Keratinocyte (primary cell): ENCODE measurements around the gene RAD23A. TPM values are rescaled to one million over a fixed set of nuclear protein-coding genes. Genes with fewer than 3 reads are reported as not detected.
A peak's percentile ranks its signal among the peaks of the same experiment; 100 is the strongest.

Experiments used
- DNase-seq: peaks from one replicate; pipeline ENCODE4 v3.0.0-alpha.2; 2011; ENCODE audit warnings: low read depth, missing footprints, low spot score
- FAIRE-seq: peaks from 2 replicates; lab custom pipeline; 2011; peaks lifted over from hg19 to GRCh38; lab: Jason Lieb, UNC
- H2AFZ ChIP-seq: 2 replicates; pipeline ENCODE4 v1.6.0; 2012; ENCODE audit warnings: low read length, control low read depth, inconsistent platforms; ENCODE audit not compliant: control insufficient read depth
- H3K27ac ChIP-seq: 2 replicates; pipeline ENCODE4 v1.5.1; 2011; ENCODE audit warnings: low read length; ENCODE audit not compliant: control insufficient read depth, insufficient read depth
- H3K27me3 ChIP-seq: 3 replicates; pipeline ENCODE4 v1.6.0; 2011; ENCODE audit warnings: low read length; ENCODE audit not compliant: control insufficient read depth, insufficient read depth; ENCODE audit errors: extremely low read depth
- H3K36me3 ChIP-seq, 2 experiments: 2 replicates in 1 of 2; 3 replicates in 1 of 2; pipeline ENCODE4 v1.5.1; 2011; ENCODE audit warnings: low read length in 2 of 2, mild to moderate bottlenecking in 1 of 2; ENCODE audit not compliant: control insufficient read depth in 2 of 2, insufficient read depth in 2 of 2; ENCODE audit errors: extremely low read depth in 1 of 2
- H3K4me1 ChIP-seq: 3 replicates; pipeline ENCODE4 v1.5.1; 2011; ENCODE audit warnings: low read length; ENCODE audit not compliant: control insufficient read depth, insufficient read depth; ENCODE audit errors: extremely low read depth
- H3K4me2 ChIP-seq: 3 replicates; pipeline ENCODE4 v1.6.0; 2011; ENCODE audit warnings: low read depth, low read length; ENCODE audit not compliant: control insufficient read depth, insufficient read depth; ENCODE audit errors: extremely low read depth
- H3K4me3 ChIP-seq, 3 experiments: fragments of 200-600 bp in 1 of 3; sonication (generic) in 1 of 3; 2 replicates in 2 of 3; 3 replicates in 1 of 3; pipeline ENCODE4 v1.5.1; 2011 to 2016; ENCODE audit warnings: low read length in 3 of 3, mild to moderate bottlenecking in 3 of 3, control low read depth in 2 of 3, inconsistent platforms in 1 of 3, low read depth in 1 of 3, mixed read lengths in 1 of 3, mixed run types in 1 of 3, moderate library complexity in 1 of 3; ENCODE audit not compliant: control insufficient read depth in 2 of 3, insufficient read depth in 2 of 3; ENCODE audit errors: extremely low read depth in 1 of 3
- H3K79me2 ChIP-seq: 2 replicates; pipeline ENCODE4 v1.6.0; 2012; ENCODE audit warnings: low read length; ENCODE audit not compliant: control insufficient read depth, insufficient read depth
- H3K9ac ChIP-seq: 3 replicates; pipeline ENCODE4 v1.6.0; 2011; ENCODE audit warnings: low read length; ENCODE audit not compliant: control insufficient read depth, insufficient read depth; ENCODE audit errors: extremely low read depth
- H3K9me1 ChIP-seq: 3 replicates; pipeline ENCODE4 v1.6.0; 2011; ENCODE audit warnings: low read length; ENCODE audit not compliant: control insufficient read depth, insufficient read depth; ENCODE audit errors: extremely low read depth
- H3K9me3 ChIP-seq: 2 replicates; pipeline ENCODE4 v1.5.1; 2012; ENCODE audit warnings: low read depth, low read length; ENCODE audit not compliant: control insufficient read depth
- H4K20me1 ChIP-seq: 3 replicates; pipeline ENCODE4 v1.6.0; 2011; ENCODE audit warnings: low read length; ENCODE audit not compliant: control insufficient read depth, insufficient read depth; ENCODE audit errors: extremely low read depth
- CTCF ChIP-seq, 3 experiments: IDR thresholded peaks in 1 of 3; conservative IDR thresholded peaks in 1 of 3; optimal IDR thresholded peaks in 1 of 3; 2 replicates in 2 of 3; 3 replicates in 1 of 3; pipeline versions ENCODE3 to v1.5.1; 2011; ENCODE audit warnings: low read length in 3 of 3, mild to moderate bottlenecking in 3 of 3, moderate library complexity in 2 of 3, control low read depth in 1 of 3, inconsistent platforms in 1 of 3; ENCODE audit not compliant: insufficient read depth in 2 of 3; ENCODE audit errors: extremely low read depth in 1 of 3
- EZH2 ChIP-seq: IDR thresholded peaks from one replicate; pipeline ENCODE4 v1.6.1; 2012; ENCODE audit warnings: inconsistent platforms, mild to moderate bottlenecking, low read length, moderate library complexity
- dilution Hi-C: fragments of 300-500 bp; cut with MboI; formaldehyde crosslinking; loops from one replicate; pipeline ENCODE4 v1.7.0; 2020; ENCODE audit warnings: low sequenced_read_pairs; ENCODE audit not compliant: extremely low pct_ligation_motif_present
- polyA plus RNA-seq, 5 experiments: library from polyadenylated mRNA; depleted of rRNA in 3 of 5; stranded (reverse) in 3 of 5; stranded (forward) in 1 of 5; unstranded in 1 of 5; fragments of >200 nt; gene quantifications; 1 replicate in 1 of 5; 2 replicates in 3 of 5; 3 replicates in 1 of 5; pipeline versions ENCODE4 v1.2.1 to v1.2.3, GENCODE V29; 2011 to 2012; ENCODE audit warnings: missing spikeins in 2 of 5, low read depth in 1 of 5, low replicate concordance in 1 of 5

Gene RAD23A
- polyA plus RNA-seq, 1 donor (not counting 4 experiments of a cell fraction or from before 2014, with no cell fraction given): 23.7 TPM

DNA sequence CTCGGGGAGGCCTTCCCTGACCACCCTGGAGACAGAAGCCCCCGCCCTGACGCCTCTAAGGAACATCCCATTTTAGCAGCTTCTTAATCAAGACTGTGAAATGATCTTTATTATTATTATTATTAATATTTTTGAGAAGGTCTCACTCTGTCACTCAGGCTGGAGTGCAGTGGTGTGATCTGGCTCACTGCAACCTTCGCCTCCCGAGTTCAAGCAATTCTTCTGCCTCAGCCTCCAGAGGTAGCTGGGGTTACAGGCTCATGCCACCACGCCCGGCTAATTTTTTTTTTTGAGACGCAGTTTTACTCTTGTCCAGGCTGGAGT, 20.1 kb downstream of the RAD23A start:
- Histone ChIP-seq H3K79me2 (no peaks in the 10 kb centered on the region), H3K9me1 (no peaks in the 10 kb centered on the region), H3K27me3 (no peaks in the 10 kb centered on the region), H2AFZ (peak overlapping the region; percentile 100), H3K9ac (peak overlapping the region; percentile 76), H4K20me1 (no peaks in the 10 kb centered on the region), H3K4me1 (peaks cover 4% of the 10 kb centered on the region), H3K4me2 (peak overlapping the region; percentile 99), H3K36me3 (no peaks in the 10 kb centered on the region), H3K4me3 (peak overlapping the region in 1 of 3 experiments; percentile 42), H3K27ac (peak overlapping the region; percentile 67), H3K9me3 (no peaks in the 10 kb centered on the region)
- no peak for DNase-seq
- TF ChIP-seq EZH2: no peak
- no peak for TF ChIP-seq CTCF (optimal IDR thresholded peaks at IDR 0.05 in 1 of 3, IDR thresholded peaks at IDR 0.05 in 1 of 3, conservative IDR thresholded peaks at IDR 0.05 in 1 of 3; ENCODE audit: extremely low read depth in 1 of 3, insufficient read depth in 2 of 3, low read length in 3 of 3)
- FAIRE-seq: no peak
- dilution Hi-C loops: no loop called here

- no peaks in the 10 kb centered on the region for H3K36me3 ChIP-seq
- H3K9me1 ChIP-seq: no peaks in the 10 kb centered on the region
- H3K9ac ChIP-seq: no peak overlapping the region
- no peak for TF ChIP-seq EZH2
- no peak for TF ChIP-seq CTCF (optimal IDR thresholded peaks at IDR 0.05 in 1 of 3, IDR thresholded peaks at IDR 0.05 in 1 of 3, conservative IDR thresholded peaks at IDR 0.05 in 1 of 3; ENCODE audit: extremely low read depth in 1 of 3, insufficient read depth in 2 of 3, low read length in 3 of 3)
- no peak overlapping the region for H2AFZ ChIP-seq
- no peaks in the 10 kb centered on the region for H3K9me3 ChIP-seq
- no peak overlapping the region for H3K4me3 ChIP-seq
- no peak overlapping the region for H3K4me2 ChIP-seq
- H4K20me1 ChIP-seq: no peaks in the 10 kb centered on the region
- no peaks in the 10 kb centered on the region for H3K79me2 ChIP-seq
- no peaks in the 10 kb centered on the region for H3K27me3 ChIP-seq
- DNase-seq (no peak), FAIRE-seq (no peak)
- H3K27ac ChIP-seq: no peak overlapping the region
- peaks cover 4% of the 10 kb centered on the region for H3K4me1 ChIP-seq
- dilution Hi-C loops: no loop called here
Observed at GRCh38 chr19:12967907-12968306, 22.2 kb downstream of the RAD23A start.
